HL-60 (cell line): Measurements from ENCODE around the gene ZSCAN22.

Experiments
- DNase-seq, 2 experiments: peaks; one replicate each; pipeline ENCODE4 v3.0.0-alpha.2; 2010 to 2020; ENCODE audit warnings: low read depth in 1 of 2, low spot score in 1 of 2
- H3K27ac ChIP-seq: fragments of 250-450 bp; sonication (Bioruptor Pico); replicated peaks from 2 replicates; pipeline ENCODE4 v1.5.1; 2020; ENCODE audit warnings: mild to moderate bottlenecking, moderate library complexity
- H3K27me3 ChIP-seq: fragments of 250-450 bp; sonication (Bioruptor Pico); 2 replicates; pipeline ENCODE4 v1.5.1; 2021; ENCODE audit warnings: mild to moderate bottlenecking, moderate library complexity; ENCODE audit not compliant: insufficient read depth, poor library complexity, severe bottlenecking
- H3K4me3 ChIP-seq: replicated peaks from 2 replicates; pipeline ENCODE4 v1.5.1; 2011; ENCODE audit warnings: mild to moderate bottlenecking, control low read depth, low read length; ENCODE audit not compliant: insufficient read depth
- CTCF ChIP-seq: IDR thresholded peaks from one replicate; pipeline ENCODE4 v1.5.1; 2011; ENCODE audit warnings: low read length, control low read depth, inconsistent platforms; ENCODE audit not compliant: insufficient read depth
- GABPA ChIP-seq: IDR thresholded peaks from 2 replicates; pipeline ENCODE4 v1.6.1; 2012; ENCODE audit warnings: low read depth
- POLR2AphosphoS5 ChIP-seq: IDR thresholded peaks from 2 replicates; pipeline ENCODE4 v1.6.1; 2012; ENCODE audit warnings: low read depth
- REST ChIP-seq: IDR thresholded peaks from 2 replicates; pipeline ENCODE4 v1.6.1; 2012; ENCODE audit warnings: low read depth; ENCODE audit not compliant: insufficient replicate concordance
- SPI1 ChIP-seq: IDR thresholded peaks from 2 replicates; pipeline ENCODE4 v1.6.1; 2012; ENCODE audit warnings: low read depth, mild to moderate bottlenecking, borderline replicate concordance

Gene ZSCAN22

GRCh38 chr19:58325311-58326022 lies 1.3 kb upstream of the ZSCAN22 start:
- Histone ChIP-seq H3K4me3 (peak overlapping the region; percentile 54), H3K27ac (no peak overlapping the region), H3K27me3 (no peaks in the 10 kb centered on the region)
- TF ChIP-seq REST (no peak), CTCF (no peak), GABPA (no peak), POLR2AphosphoS5 (no peak), SPI1 (no peak)
- DNase-seq: no peak

DNA sequence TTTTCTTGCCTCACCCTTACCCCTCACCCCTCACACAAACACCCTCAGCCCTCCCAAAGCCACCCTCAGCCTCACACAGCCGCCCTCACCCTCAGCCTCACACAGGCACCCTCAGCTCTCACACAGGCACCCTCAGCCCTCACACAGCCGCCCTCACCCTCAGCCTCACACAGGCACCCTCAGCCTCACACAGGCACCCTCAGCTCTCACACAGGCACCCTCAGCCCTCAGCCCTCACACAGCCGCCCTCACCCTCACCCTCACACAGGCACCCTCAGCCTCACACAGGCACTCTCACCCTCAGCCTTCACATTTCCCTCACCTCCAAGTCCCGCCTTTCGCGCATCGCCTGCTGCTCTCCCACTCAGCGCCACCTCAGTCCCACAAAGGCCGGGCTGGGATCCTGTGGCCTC lies 287 bp upstream of the ZSCAN22 start:
- DNase-seq: no peak
- Histone ChIP-seq H3K4me3 (peak overlapping the region; percentile 54), H3K27ac (peak overlapping the region; percentile 83), H3K27me3 (no peaks in the 10 kb centered on the region)
- TF ChIP-seq SPI1: no peak

GRCh38 chr19:58328999-58329398 lies 2.2 kb downstream of the ZSCAN22 start:
- H3K27ac ChIP-seq: no peak overlapping the region
- H3K4me3 ChIP-seq: no peak overlapping the region
- peak in 1 of 2 experiments; percentile 39 for DNase-seq
- H3K27me3 ChIP-seq: no peaks in the 10 kb centered on the region
- peak; percentile 10 for TF ChIP-seq CTCF
- TF ChIP-seq REST: no peak
- no peak for TF ChIP-seq GABPA

DNA sequence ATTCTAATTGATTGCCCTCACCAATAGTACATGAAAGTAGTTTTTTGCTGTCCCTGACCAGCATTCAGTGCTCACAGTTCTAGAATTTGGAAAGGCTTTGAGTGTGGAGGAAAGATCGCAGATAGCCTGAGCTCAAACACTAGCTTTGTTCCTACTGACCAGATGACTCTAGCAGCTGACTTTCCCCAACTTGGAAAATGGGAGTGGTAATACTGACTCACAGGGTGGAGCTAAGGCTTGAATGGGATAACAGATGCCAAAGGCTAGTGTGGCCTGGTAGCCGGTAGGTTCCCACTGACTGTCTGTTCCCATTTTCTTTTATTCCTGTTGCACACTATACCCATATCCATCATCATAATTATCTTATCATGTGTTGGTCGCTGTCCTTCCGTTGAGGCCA lies 3.7 kb downstream of the ZSCAN22 start:
- DNase-seq: no peak
- Histone ChIP-seq H3K27ac (no peak overlapping the region), H3K27me3 (no peaks in the 10 kb centered on the region), H3K4me3 (no peak overlapping the region)
- TF ChIP-seq REST: no peak
- TF ChIP-seq CTCF: no peak
- TF ChIP-seq POLR2AphosphoS5: no peak
- TF ChIP-seq SPI1: no peak
- no peak for TF ChIP-seq GABPA
